MG63 (cell line): ENCODE results near the gene SELENOV. TPM values are rescaled to one million over a fixed set of nuclear protein-coding genes. Genes with fewer than 3 reads are reported as not detected.
A peak's percentile ranks its signal among the peaks of the same experiment; 100 is the strongest.

Experiments
- DNase-seq: peaks from one replicate; pipeline ENCODE4 v3.0.0-alpha.2; 2020
- H3K27me3 ChIP-seq: fragments of 250-450 bp; sonication (Bioruptor Pico); 2 replicates; pipeline ENCODE4 v1.5.1; 2020; ENCODE audit warnings: mild to moderate bottlenecking, moderate library complexity
- H3K36me3 ChIP-seq: fragments of 250-450 bp; sonication (Bioruptor Pico); 2 replicates; pipeline ENCODE4 v1.5.1; 2020; ENCODE audit warnings: mild to moderate bottlenecking, moderate library complexity
- H3K4me3 ChIP-seq: fragments of 250-450 bp; sonication (Bioruptor Pico); 2 replicates; pipeline ENCODE4 v1.5.1; 2020; ENCODE audit warnings: mild to moderate bottlenecking, moderate library complexity
- H3K9me3 ChIP-seq: fragments of 250-450 bp; sonication (Bioruptor Pico); 2 replicates; pipeline ENCODE4 v1.5.1; 2020; ENCODE audit warnings: mild to moderate bottlenecking, moderate library complexity
- total RNA-seq: library from RNA; depleted of rRNA; stranded (reverse); fragments of >200 nt; shearing (Covaris generic); gene quantifications from 2 replicates; pipeline ENCODE4 v1.2.3, GENCODE V29; 2014; ENCODE audit warnings: low replicate concordance

Gene SELENOV
- total RNA-seq, 1 experiment from 2014 or later: not detected

GRCh38 chr19:39481676-39482075, 33.3 kb upstream of the SELENOV start:
- H3K4me3 ChIP-seq: peak overlapping the region; percentile 100
- DNase-seq: no peak
- H3K36me3 ChIP-seq: peaks cover 54% of the 10 kb centered on the region
- H3K27me3 ChIP-seq: no peaks in the 10 kb centered on the region
- H3K9me3 ChIP-seq: no peaks in the 10 kb centered on the region

GRCh38 chr19:39483141-39483540, 31.8 kb upstream of the SELENOV start:
- no peak for DNase-seq
- Histone ChIP-seq H3K27me3 (no peaks in the 10 kb centered on the region), H3K4me3 (no peak overlapping the region), H3K9me3 (no peaks in the 10 kb centered on the region), H3K36me3 (peaks cover 64% of the 10 kb centered on the region)

GRCh38 chr19:39489756-39490155, 25.2 kb upstream of the SELENOV start:
- Histone ChIP-seq H3K27me3 (no peaks in the 10 kb centered on the region), H3K4me3 (no peak overlapping the region), H3K36me3 (peaks cover 56% of the 10 kb centered on the region), H3K9me3 (no peaks in the 10 kb centered on the region)
- no peak for DNase-seq

GRCh38 chr19:39492225-39492624, 22.7 kb upstream of the SELENOV start:
- no peak overlapping the region for H3K4me3 ChIP-seq
- H3K27me3 ChIP-seq: peaks cover 3% of the 10 kb centered on the region; the same call in 1 of the 2 replicates
- no peaks in the 10 kb centered on the region for H3K9me3 ChIP-seq
- H3K36me3 ChIP-seq: peaks cover 33% of the 10 kb centered on the region
- no peak for DNase-seq

- H3K27me3 ChIP-seq: peaks cover 8% of the 10 kb centered on the region
Measured at GRCh38 chr19:39492788-39493187, 22.2 kb upstream of the SELENOV start.

GRCh38 chr19:39494661-39495060, 20.3 kb upstream of the SELENOV start:
- Histone ChIP-seq H3K36me3 (peaks cover 10% of the 10 kb centered on the region), H3K4me3 (no peak overlapping the region), H3K9me3 (no peaks in the 10 kb centered on the region), H3K27me3 (peaks cover 24% of the 10 kb centered on the region)
- no peak for DNase-seq

More at GRCh38 chr19:39492788-39493187, 22.2 kb upstream of the SELENOV start:
- no peak for DNase-seq
- no peak overlapping the region for H3K4me3 ChIP-seq
- peaks cover 29% of the 10 kb centered on the region for H3K36me3 ChIP-seq
- no peaks in the 10 kb centered on the region for H3K9me3 ChIP-seq

- DNase-seq: no peak
- Histone ChIP-seq H3K36me3 (peaks cover 3% of the 10 kb centered on the region), H3K9me3 (no peaks in the 10 kb centered on the region), H3K4me3 (no peak overlapping the region), H3K27me3 (peaks cover 35% of the 10 kb centered on the region)
Measured at GRCh38 chr19:39496063-39496462, 18.9 kb upstream of the SELENOV start.

GRCh38 chr19:39497701-39497995, 17.3 kb upstream of the SELENOV start:
- Histone ChIP-seq H3K27me3 (peaks cover 41% of the 10 kb centered on the region), H3K4me3 (no peak overlapping the region), H3K36me3 (no peaks in the 10 kb centered on the region), H3K9me3 (no peaks in the 10 kb centered on the region)
- DNase-seq: no peak

- DNase-seq: peak; percentile 34
- Histone ChIP-seq H3K4me3 (no peak overlapping the region), H3K36me3 (no peaks in the 10 kb centered on the region), H3K9me3 (no peaks in the 10 kb centered on the region), H3K27me3 (peaks cover 41% of the 10 kb centered on the region)
Measured at GRCh38 chr19:39497996-39498797, 16.7 kb upstream of the SELENOV start.

GRCh38 chr19:39498798-39499642, 15.9 kb upstream of the SELENOV start, which contains the start of gene DLL3:
Gene DLL3 (plus strand): TSS chr19:39498947. CDS start chr19:39498975, 28 bp downstream.
- H3K36me3 ChIP-seq: no peaks in the 10 kb centered on the region
- H3K9me3 ChIP-seq: no peaks in the 10 kb centered on the region
- no peak within 1 kb of the TSS for H3K4me3 ChIP-seq
- DNase-seq: peak; percentile 17
- H3K27me3 ChIP-seq: peaks cover 41% of the 10 kb centered on the region

- Histone ChIP-seq H3K27me3 (peaks cover 41% of the 10 kb centered on the region), H3K36me3 (no peaks in the 10 kb centered on the region), H3K4me3 (no peak overlapping the region), H3K9me3 (no peaks in the 10 kb centered on the region)
- no peak for DNase-seq
Measured at GRCh38 chr19:39499932-39500331, 15.0 kb upstream of the SELENOV start.

GRCh38 chr19:39500543-39500942, 14.4 kb upstream of the SELENOV start:
- Histone ChIP-seq H3K9me3 (no peaks in the 10 kb centered on the region), H3K27me3 (peaks cover 41% of the 10 kb centered on the region), H3K36me3 (no peaks in the 10 kb centered on the region), H3K4me3 (no peak overlapping the region)
- no peak for DNase-seq

- no peaks in the 10 kb centered on the region for H3K36me3 ChIP-seq
- no peak overlapping the region for H3K4me3 ChIP-seq
- DNase-seq: no peak
- H3K27me3 ChIP-seq: peaks cover 41% of the 10 kb centered on the region
- no peaks in the 10 kb centered on the region for H3K9me3 ChIP-seq
Measured at GRCh38 chr19:39501340-39501739, 13.6 kb upstream of the SELENOV start.

- no peaks in the 10 kb centered on the region for H3K36me3 ChIP-seq
- peak; percentile 65 for DNase-seq
- H3K27me3 ChIP-seq: peaks cover 44% of the 10 kb centered on the region
- no peak overlapping the region for H3K4me3 ChIP-seq
- H3K9me3 ChIP-seq: no peaks in the 10 kb centered on the region
Measured at GRCh38 chr19:39502640-39503417, 12.1 kb upstream of the SELENOV start.

GRCh38 chr19:39506598-39506943, 8.4 kb upstream of the SELENOV start:
- DNase-seq: no peak
- H3K36me3 ChIP-seq: no peaks in the 10 kb centered on the region
- H3K27me3 ChIP-seq: peaks cover 17% of the 10 kb centered on the region
- H3K9me3 ChIP-seq: no peaks in the 10 kb centered on the region
- peak overlapping the region; percentile 66 for H3K4me3 ChIP-seq

GRCh38 chr19:39506944-39507714, 7.8 kb upstream of the SELENOV start:
- Histone ChIP-seq H3K27me3 (peaks cover 16% of the 10 kb centered on the region), H3K9me3 (no peaks in the 10 kb centered on the region), H3K4me3 (peak overlapping the region; percentile 66), H3K36me3 (no peaks in the 10 kb centered on the region)
- peak; percentile 74 for DNase-seq
